Rectal smooth muscle tissue (tissue), 1 donor: ENCODE results near the gene MGAT5.

Source experiments
- H3K27ac ChIP-seq: one replicate; pipeline ENCODE4 v1.7.0; 2013; ENCODE audit warnings: low read depth, low read length, inconsistent platforms
- H3K27me3 ChIP-seq: one replicate; pipeline ENCODE4 v1.7.0; 2013; ENCODE audit warnings: low read length; ENCODE audit not compliant: control insufficient read depth, insufficient read depth
- H3K36me3 ChIP-seq: one replicate; pipeline ENCODE4 v1.7.0; 2013; ENCODE audit warnings: low read length; ENCODE audit not compliant: control insufficient read depth, insufficient read depth
- H3K4me1 ChIP-seq: one replicate; pipeline ENCODE4 v1.7.0; 2013; ENCODE audit warnings: low read length; ENCODE audit not compliant: control insufficient read depth, insufficient read depth
- H3K4me3 ChIP-seq: one replicate; pipeline ENCODE4 v1.7.0; 2013; ENCODE audit warnings: low read length
- H3K9ac ChIP-seq: one replicate; pipeline ENCODE4 v1.7.0; 2013; ENCODE audit warnings: low read length

The MGAT5 gene

GRCh38 chr2:134482131-134482723 is 228.4 kb downstream of the MGAT5 start:
- H3K27me3 ChIP-seq, result no peaks in the 10 kb centered on the region
- H3K9ac ChIP-seq, result no peak overlapping the region
- H3K4me3 ChIP-seq, result no peak overlapping the region
- no peaks in the 10 kb centered on the region for H3K4me1 ChIP-seq
- H3K27ac ChIP-seq, result no peak overlapping the region
- no peaks in the 10 kb centered on the region for H3K36me3 ChIP-seq

- Histone ChIP-seq H3K4me1 (no peaks in the 10 kb centered on the region), H3K27ac (no peak overlapping the region), H3K9ac (no peak overlapping the region), H3K36me3 (no peaks in the 10 kb centered on the region), H3K27me3 (no peaks in the 10 kb centered on the region), H3K4me3 (no peak overlapping the region)
Measured at GRCh38 chr2:134482766-134483340, 229.0 kb downstream of the MGAT5 start.

DNA sequence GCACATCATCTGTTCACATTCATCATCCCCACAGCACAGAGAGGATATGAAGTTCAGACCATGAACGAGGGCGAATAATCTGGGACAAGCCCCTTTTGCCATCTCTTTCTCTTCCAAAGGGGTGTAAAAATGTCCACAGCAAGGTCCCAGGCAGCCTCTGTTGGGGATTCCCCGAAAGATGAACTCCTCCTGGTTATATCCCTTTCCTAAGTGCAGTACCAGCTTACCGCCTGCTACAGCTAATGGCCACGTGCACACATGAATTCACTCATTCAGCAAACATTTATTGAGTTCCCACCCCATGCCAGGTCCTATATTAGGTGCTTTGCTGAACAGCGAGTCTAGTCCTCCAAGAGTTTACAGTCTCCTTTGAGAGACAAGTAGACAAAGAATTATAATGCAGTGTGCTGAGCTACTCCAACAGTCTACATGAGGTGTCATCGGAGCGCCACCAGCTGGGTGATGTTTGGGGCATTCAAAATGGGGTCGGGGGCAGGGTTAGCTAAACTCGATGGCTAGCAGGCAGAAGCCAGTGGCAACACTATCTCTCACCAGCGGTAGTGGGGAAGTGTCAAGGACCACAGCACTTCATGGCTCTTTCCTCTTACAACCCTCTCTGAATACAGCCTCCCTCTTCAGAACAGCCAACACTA is 236.0 kb downstream of the MGAT5 start:
- H3K4me3 ChIP-seq, result no peak overlapping the region
- no peaks in the 10 kb centered on the region for H3K36me3 ChIP-seq
- no peaks in the 10 kb centered on the region for H3K27me3 ChIP-seq
- H3K9ac ChIP-seq, result no peak overlapping the region
- no peak overlapping the region for H3K27ac ChIP-seq
- H3K4me1 ChIP-seq, result no peaks in the 10 kb centered on the region

GRCh38 chr2:134490559-134490958 is 236.7 kb downstream of the MGAT5 start:
- Histone ChIP-seq H3K27me3 (no peaks in the 10 kb centered on the region), H3K9ac (no peak overlapping the region), H3K27ac (no peak overlapping the region), H3K36me3 (no peaks in the 10 kb centered on the region), H3K4me3 (no peak overlapping the region), H3K4me1 (no peaks in the 10 kb centered on the region)

DNA sequence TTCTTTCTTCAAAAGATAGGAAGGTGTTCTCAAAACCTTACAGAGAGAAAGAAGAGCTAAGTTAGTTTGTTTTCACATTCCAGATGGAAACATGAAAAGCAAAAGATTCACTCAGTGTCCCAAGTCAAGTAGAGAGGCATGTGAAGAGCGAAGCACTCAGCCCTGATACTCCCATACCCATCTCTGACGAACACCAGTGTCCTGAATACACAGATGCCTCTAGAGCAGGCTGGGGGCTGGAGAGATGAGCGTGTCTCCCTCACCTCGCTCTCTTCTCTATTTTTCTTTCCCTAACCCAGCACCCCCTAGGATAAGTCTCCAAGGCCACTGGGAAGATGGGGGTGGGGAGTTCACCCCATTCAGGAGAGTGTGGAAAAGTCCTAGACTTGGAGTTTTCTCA is 237.2 kb downstream of the MGAT5 start:
- no peak overlapping the region for H3K27ac ChIP-seq
- H3K4me1 ChIP-seq, result no peaks in the 10 kb centered on the region

GRCh38 chr2:134491771-134492441 is 238.0 kb downstream of the MGAT5 start:
- H3K4me1 ChIP-seq, result no peaks in the 10 kb centered on the region
- no peak overlapping the region for H3K27ac ChIP-seq
- H3K36me3 ChIP-seq, result no peaks in the 10 kb centered on the region
- no peak overlapping the region for H3K9ac ChIP-seq
- H3K27me3 ChIP-seq, result no peaks in the 10 kb centered on the region
- H3K4me3 ChIP-seq, result no peak overlapping the region

More for the DNA sequence above, 237.2 kb downstream of the MGAT5 start:
- H3K9ac ChIP-seq, result no peak overlapping the region
- no peaks in the 10 kb centered on the region for H3K27me3 ChIP-seq
- no peaks in the 10 kb centered on the region for H3K36me3 ChIP-seq
- no peak overlapping the region for H3K4me3 ChIP-seq

- Histone ChIP-seq H3K9ac (no peak overlapping the region), H3K4me3 (no peak overlapping the region), H3K36me3 (no peaks in the 10 kb centered on the region), H3K4me1 (no peaks in the 10 kb centered on the region), H3K27ac (no peak overlapping the region), H3K27me3 (no peaks in the 10 kb centered on the region)
Measured at GRCh38 chr2:134493797-134494196, 239.9 kb downstream of the MGAT5 start.

- Histone ChIP-seq H3K36me3 (no peaks in the 10 kb centered on the region), H3K27me3 (no peaks in the 10 kb centered on the region), H3K9ac (no peak overlapping the region), H3K27ac (no peak overlapping the region), H3K4me1 (no peaks in the 10 kb centered on the region), H3K4me3 (no peak overlapping the region)
Measured at GRCh38 chr2:134498654-134499053, 244.8 kb downstream of the MGAT5 start.

DNA sequence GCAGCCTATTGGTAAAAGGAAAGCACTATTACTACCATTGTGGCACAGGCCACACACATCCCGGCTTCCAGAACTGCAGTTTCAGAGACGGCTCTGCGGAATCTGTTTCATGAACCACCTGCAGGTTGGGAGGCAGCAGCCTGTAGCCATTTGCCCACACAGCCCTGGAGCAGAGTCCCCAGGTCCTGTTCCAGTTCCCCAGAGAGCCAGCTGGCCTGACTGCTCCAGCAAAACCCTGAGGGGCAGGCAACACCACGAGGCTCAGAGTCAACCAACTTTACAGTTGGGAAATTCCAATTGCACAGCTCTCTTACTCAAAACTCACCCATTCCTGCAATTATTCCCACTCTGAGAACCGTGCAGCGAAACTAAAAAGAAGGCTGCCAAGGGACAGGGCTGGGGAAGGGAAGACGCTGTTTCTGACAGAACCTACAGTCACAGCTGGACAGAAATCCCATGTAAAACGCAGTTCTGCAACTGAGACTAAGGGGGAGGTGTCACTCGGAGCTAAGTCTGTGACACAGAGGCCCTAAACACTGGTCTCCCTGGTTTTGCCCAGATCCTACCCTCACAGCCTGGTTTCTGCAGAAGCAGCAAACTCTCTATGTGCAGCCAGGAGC is 245.5 kb downstream of the MGAT5 start:
- Histone ChIP-seq H3K36me3 (no peaks in the 10 kb centered on the region), H3K4me1 (no peaks in the 10 kb centered on the region), H3K9ac (no peak overlapping the region), H3K27ac (no peak overlapping the region), H3K4me3 (no peak overlapping the region), H3K27me3 (no peaks in the 10 kb centered on the region)

DNA sequence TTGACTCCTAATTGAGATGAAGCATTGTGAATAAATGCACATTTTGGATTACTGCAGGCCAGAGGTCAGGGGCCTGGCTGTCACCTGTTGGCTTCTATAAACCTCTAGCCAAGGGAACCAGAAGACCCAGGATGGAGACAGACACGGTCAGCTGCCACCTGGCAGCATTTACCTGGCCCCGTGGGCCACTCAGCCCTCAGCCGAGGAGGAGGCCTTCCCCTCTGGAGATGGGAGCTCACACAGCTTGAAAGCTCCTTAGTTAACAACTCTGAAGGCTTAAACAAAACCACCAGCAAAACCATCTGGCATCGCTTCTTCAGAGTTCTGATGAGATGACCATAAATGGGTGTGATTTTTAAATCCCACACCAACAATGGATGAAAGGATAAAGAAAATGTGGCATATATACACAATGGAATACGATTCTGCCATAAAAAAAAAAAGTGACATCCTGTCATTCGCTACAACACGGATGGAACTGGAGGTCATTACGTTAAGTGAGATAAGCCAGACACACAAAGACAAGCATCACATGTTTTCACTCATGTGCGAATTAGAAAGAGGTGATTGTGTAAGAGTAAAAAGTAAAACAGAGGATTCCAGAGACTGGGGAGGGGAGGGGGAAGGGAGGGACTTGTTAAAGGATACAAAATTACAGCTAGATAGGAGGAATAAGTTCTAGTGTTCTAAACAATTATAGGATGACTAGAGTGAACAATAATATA is 246.5 kb downstream of the MGAT5 start:
- H3K36me3 ChIP-seq, result no peaks in the 10 kb centered on the region
- no peak overlapping the region for H3K27ac ChIP-seq
- H3K9ac ChIP-seq, result no peak overlapping the region
- no peaks in the 10 kb centered on the region for H3K4me1 ChIP-seq
- no peak overlapping the region for H3K4me3 ChIP-seq
- no peaks in the 10 kb centered on the region for H3K27me3 ChIP-seq

GRCh38 chr2:134501476-134502091 is 247.7 kb downstream of the MGAT5 start:
- Histone ChIP-seq H3K36me3 (no peaks in the 10 kb centered on the region), H3K27me3 (no peaks in the 10 kb centered on the region), H3K27ac (no peak overlapping the region), H3K4me3 (no peak overlapping the region), H3K9ac (no peak overlapping the region), H3K4me1 (no peaks in the 10 kb centered on the region)
